GM19452 (cell line): Measurements from ENCODE around the gene SMIM8.
"Not testable (repeated sequence)": the region's sequence is repeated elsewhere in the genome, so short reads cannot be mapped to it uniquely, and the experiment has no call there.

ENCODE experiments used
- ATAC-seq: cut with Tn5 transposase; IDR thresholded peaks from one replicate; pipeline ENCODE4 v1.9.1; 2021; ENCODE audit not compliant: unreplicated experiment

The SMIM8 gene

DNA sequence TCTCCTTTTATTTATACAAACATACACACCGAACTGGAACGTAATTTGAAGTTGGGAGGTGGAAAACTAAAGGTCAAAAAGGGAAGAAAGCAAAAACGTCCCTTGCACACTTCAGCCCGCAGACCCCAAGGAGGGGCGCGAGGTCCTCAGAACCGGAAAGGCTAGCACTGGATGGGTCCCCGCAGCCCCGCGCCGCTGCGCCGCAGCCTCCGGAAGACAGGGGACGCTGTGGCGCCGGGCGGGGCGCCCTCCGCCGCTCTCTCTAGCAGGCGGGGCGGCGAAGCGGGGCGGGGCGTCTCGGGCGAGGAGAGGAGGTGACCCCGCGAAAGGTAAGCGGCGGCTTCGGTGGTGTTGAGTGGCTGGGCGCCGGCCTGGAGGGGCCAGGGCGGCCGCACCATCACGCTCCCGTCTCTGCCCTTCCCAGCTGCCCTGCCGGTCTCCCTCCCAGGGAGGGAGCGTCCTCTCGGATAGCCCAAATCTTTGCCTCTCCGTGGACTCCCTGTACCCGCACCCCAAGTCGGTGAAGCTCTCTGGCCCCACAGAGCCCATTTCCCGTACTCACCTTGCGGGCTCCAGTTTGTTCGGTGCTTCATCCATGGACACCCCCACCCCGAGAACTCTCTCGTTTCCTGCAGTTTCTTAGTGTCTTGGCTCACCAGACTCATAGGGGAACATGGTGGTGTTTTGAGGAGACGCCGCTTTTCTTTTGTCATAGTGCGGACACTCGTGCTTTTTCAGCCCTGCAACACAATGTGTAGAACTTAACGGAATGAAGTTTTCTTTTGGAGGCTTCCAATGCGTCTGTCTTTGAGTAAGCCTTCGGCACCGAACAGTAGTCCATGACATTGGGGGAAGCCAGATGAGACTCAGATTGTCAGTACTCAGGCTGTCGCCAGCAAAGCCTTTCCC lies at the start of gene SMIM8:
Gene SMIM8 (plus strand): TSS at position 285 of the 909 bp plus-strand sequence. CDS start 14,444 bp downstream, outside the sequence.
- peak; percentile 100 for ATAC-seq

DNA sequence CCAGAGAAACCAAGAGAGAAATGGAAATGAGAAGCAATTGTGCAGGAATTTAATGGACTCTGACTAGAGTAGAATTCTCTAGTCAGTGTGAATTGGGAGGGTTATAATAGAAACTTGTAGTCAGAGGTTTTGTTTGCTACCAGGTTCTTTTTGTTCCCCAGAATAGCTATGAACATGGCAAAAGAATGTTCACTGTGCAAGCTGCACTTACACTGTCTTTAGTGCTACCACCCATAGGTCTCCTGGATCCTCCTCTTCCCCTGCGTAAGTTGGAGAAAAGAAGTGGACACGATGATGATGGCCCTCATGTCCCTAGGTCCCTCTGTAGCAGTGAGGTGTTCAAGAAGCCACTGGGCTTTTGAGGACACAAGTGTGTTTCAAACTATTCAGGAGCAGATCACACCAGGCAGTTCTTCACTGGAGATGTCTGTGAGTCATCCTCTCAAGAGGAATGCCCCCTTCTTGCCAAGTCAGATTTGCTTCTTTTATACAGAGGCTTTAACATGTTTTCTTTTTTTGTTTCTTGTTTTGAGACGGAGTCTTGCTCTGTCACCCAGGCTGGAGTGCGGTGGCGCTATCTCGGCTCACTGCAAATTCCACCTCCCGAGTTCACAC lies 47.6 kb upstream of the SMIM8 start:
- no peak for ATAC-seq

- ATAC-seq: no peak
Measured at GRCh38 chr6:87276624-87277023, 45.8 kb upstream of the SMIM8 start.

- ATAC-seq: no peak
Measured at GRCh38 chr6:87277123-87277522, 45.3 kb upstream of the SMIM8 start.

- no peak for ATAC-seq
Measured at GRCh38 chr6:87279196-87279595, 43.2 kb upstream of the SMIM8 start.

DNA sequence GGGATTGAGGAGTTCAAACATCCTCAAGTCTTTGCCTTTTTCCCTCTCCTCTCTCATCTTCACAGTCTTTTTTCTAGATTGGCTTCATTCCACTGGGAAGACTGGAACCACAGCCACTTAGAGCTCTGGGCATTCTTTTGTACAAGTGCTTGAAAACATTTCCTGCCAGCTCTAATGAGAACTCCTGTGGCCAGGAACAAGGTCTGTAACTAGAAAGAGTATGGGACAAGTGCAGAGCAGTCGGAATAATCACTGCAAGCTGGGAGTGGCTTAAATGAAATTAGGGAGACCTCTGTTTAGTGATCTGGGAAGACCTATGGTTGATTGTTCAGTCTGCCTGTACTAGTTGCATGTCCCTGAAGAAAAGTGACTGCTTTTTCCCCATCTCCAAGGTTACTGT lies 41.0 kb upstream of the SMIM8 start:
- ATAC-seq: no peak

- no peak for ATAC-seq
Measured at GRCh38 chr6:87282743-87283142, 39.6 kb upstream of the SMIM8 start.

GRCh38 chr6:87283461-87283860 lies 38.9 kb upstream of the SMIM8 start:
- ATAC-seq: no peak

DNA sequence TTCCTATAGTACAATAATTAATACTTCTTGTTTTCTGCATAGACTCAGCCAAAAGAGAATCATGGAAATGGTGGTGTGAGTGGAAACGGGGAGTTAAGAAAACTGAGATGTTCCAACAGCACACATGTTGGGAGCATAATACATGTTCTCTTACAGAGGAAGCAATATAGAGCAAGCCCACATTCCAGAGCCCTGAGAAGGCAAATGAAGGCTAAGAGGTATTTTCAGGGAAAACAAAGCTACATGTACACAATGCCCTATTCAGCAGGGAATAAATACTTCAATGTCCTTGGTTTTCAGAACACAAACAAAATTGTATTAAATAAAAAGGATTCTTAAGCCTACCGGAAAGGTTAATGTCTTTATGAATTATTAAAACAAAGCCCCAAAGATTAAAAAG lies 35.1 kb upstream of the SMIM8 start:
- ATAC-seq: no peak

GRCh38 chr6:87289571-87289970 lies 32.8 kb upstream of the SMIM8 start:
- no peak for ATAC-seq

- no peak for ATAC-seq
Measured at GRCh38 chr6:87291883-87292282, 30.5 kb upstream of the SMIM8 start.

DNA sequence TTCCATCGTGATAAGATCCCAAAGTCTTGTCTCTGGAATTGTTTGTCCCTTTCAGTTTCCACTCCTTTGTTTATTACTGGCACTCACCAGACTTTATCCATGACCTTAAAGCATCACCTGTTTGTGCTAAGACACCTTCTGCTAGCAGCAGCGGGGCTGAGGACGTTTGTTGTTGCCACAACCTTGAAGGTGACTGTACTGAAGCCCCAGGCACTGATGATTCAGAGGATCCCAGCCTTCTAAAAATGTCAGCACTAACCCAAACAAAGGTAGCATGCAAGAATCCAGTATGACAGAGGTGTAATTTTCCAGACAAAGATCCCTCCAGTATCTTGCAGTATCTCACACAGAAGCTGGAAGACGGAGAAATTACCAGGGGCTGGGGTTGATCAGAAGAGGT lies 28.9 kb upstream of the SMIM8 start:
- no peak for ATAC-seq

GRCh38 chr6:87297119-87297518 lies 25.3 kb upstream of the SMIM8 start:
- ATAC-seq: no peak

DNA sequence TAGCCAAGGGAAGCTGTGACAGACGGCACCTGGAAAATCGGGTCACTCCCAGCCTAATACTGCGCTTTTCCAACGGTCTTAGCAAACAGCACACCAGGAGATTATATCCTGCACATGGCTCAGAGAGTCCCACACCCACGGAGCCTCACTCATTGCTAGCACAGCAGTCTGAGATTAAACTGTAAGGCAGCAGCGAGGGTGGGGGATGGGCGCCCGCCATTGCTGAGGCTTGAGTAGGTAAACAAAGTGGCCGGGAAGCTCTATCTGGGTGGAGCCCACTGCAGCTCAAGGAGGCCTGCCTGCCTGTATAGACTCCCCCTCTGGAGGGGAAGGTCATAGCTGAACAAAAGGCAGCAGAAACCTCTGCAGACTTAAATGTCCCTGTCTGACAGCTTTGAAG lies 21.1 kb upstream of the SMIM8 start:
- not testable (repeated sequence) for ATAC-seq

DNA sequence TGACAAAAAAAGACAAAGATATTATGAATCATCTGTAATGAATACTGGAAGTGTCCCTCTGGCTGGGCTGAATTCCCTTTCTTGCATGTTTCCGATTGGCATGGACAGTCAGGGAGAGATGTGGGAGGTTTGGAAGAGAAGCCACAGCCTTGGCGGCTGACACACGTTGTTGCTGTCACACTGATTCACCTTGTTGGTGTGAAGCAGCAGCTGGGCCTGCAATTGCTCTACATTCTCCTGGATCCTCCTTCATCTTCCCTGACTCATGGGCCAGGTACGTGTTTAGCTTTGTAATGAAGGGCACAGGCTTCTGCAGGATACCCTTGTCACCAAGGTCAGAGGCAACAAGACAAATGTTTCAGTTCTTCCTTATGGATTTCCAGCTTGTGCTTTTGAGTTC lies 13.4 kb upstream of the SMIM8 start:
- no peak for ATAC-seq

DNA sequence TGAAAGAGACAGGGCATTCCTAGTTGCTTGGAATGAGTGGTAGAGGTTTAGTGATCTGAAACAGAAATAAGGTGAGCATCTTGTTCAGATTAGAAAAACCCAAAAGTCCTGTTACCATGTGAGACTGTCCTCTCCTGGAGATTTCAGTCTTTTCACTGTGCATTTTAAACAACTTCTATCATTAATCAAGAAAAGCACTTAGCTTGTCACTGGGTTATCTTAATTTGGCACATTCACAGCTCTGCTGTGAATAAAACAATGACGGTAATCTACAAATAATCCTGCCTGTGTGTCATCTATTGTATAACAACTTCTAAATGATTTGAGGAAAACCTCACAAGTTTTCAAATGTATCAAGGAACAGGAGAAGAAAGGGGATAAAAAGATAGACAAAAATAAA lies 9.5 kb upstream of the SMIM8 start:
- no peak for ATAC-seq

GRCh38 chr6:87315071-87315470 lies 7.3 kb upstream of the SMIM8 start:
- no peak for ATAC-seq

DNA sequence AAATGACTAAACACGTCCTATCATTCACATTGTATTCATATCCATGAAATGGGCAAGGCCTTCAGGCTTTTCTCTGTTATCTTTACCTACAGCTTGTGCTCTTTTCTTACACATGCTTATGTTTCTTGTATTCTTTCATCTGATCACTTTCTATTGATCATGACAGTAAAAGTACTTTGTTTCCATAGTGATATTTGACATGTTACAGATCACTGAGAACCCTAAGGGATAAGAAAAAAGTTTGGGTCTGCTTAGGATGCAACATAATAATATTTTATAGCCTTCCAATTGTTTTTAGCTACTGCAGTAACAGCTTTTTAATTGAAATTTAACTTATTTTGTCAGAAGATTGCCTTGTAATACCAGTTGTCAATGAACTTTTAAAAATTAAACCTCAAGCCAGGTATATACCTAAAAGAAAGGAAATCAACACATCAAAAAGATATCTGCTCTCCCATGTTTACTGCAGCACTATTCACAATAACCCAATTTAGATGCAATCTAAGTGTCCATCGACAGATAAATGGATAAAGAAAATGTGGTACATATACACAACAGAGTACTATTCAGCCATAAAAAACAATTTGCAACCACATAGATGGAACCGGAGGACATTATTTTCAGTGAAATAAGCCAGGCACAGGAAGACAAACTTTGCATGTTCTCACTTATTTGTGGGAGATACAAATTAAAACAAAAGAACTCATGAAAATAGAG lies 3.0 kb upstream of the SMIM8 start:
- no peak for ATAC-seq

GRCh38 chr6:87323880-87324279 lies 1.5 kb downstream of the SMIM8 start:
- not testable (repeated sequence) for ATAC-seq

DNA sequence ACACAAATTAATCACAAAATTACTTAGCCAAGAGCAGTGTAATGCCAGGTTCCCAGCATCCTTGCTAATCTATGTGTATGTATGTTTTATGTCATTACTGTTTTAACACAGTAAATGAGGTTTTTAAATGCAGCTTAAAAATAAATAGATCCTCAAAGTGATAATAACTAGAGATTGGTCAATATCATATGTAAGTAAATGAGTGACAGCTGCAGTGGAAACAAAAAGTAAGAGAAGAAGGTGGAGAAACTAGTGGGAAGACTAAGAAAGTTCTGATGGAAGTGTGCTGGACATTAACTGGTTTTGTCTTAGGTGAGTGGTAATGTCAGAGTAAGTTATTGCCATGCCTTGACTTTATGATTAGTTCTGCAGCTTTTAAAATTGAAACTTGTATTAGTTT lies 8.6 kb downstream of the SMIM8 start:
- no peak for ATAC-seq

- no peak for ATAC-seq
Measured at GRCh38 chr6:87333033-87333432, 10.6 kb downstream of the SMIM8 start.
